Suprapubic skin (tissue), 4 donors: Measurements from ENCODE around the gene GIMAP7. TPM values are rescaled to one million over a fixed set of nuclear protein-coding genes. Genes with fewer than 3 reads are reported as not detected.

ENCODE experiments used
- DNase-seq, 2 donors: peaks; one replicate each; pipeline ENCODE4 v3.0.0-alpha.2; 2019; ENCODE audit warnings: low spot score in 2 of 2
- H3K27ac ChIP-seq: fragments of 200-600 bp; sonication (generic); one replicate; pipeline ENCODE4 v1.5.1; 2019
- H3K27me3 ChIP-seq: fragments of 200-600 bp; sonication (generic); one replicate; pipeline ENCODE4 v1.5.1; 2019
- H3K36me3 ChIP-seq: fragments of 200-600 bp; sonication (generic); one replicate; pipeline ENCODE4 v1.5.1; 2019
- H3K4me1 ChIP-seq: fragments of 200-600 bp; sonication (generic); one replicate; pipeline ENCODE4 v1.5.1; 2019
- H3K4me3 ChIP-seq: fragments of 200-600 bp; sonication (generic); one replicate; pipeline ENCODE4 v1.5.1; 2019; ENCODE audit warnings: mild to moderate bottlenecking
- H3K9me3 ChIP-seq: fragments of 200-600 bp; sonication (generic); one replicate; pipeline ENCODE4 v1.5.1; 2019
- CTCF ChIP-seq, 2 donors: fragments of 200-600 bp in 1 of 2; fragments of 450-650 bp in 1 of 2; sonication (generic) in 1 of 2; IDR thresholded peaks; one replicate each; pipeline ENCODE4 v1.5.1; 2016 to 2019; ENCODE audit warnings: antibody characterized with exemption in 2 of 2, mild to moderate bottlenecking in 1 of 2, moderate library complexity in 1 of 2
- EP300 ChIP-seq: sonication (generic); formaldehyde crosslinking; IDR thresholded peaks from one replicate; pipeline ENCODE4 v1.6.1; 2017; ENCODE audit warnings: antibody characterized with exemption
- POLR2A ChIP-seq, 2 donors: fragments of 450-650 bp; IDR thresholded peaks; one replicate each; pipeline ENCODE4 v1.6.1; 2017; ENCODE audit warnings: antibody characterized with exemption in 2 of 2, mild to moderate bottlenecking in 2 of 2, moderate library complexity in 2 of 2
- POLR2AphosphoS5 ChIP-seq, 3 donors: sonication (generic); formaldehyde crosslinking; IDR thresholded peaks; one replicate each; pipeline ENCODE4 v1.6.1; 2017; ENCODE audit warnings: antibody characterized with exemption in 3 of 3
- WGBS: methylation state at CpG from one replicate; pipeline ENCODE4 v1.1.5; 2018; 5-methylcytosine and 5-hydroxymethylcytosine counted together
- total RNA-seq, 4 donors: library from RNA; depleted of rRNA; stranded (reverse); fragments of >200 nt; gene quantifications; one replicate each; pipeline ENCODE4 v1.1.0, GENCODE V29; 2016

GIMAP7 gene
- total RNA-seq, 4 donors from 2014 or later: 1.4 to 10.8 (median 4.9) TPM

- DNase-seq: no peak
- H3K27ac ChIP-seq: no peak overlapping the region
Measured at GRCh38 chr7:150566572-150566971, 51.9 kb downstream of the GIMAP7 start.

GRCh38 chr7:150567169-150567568, 52.5 kb downstream of the GIMAP7 start, which contains the start of gene GIMAP4:
Gene GIMAP4, plus strand, starts transcription at chr7:150567390. Its CDS starts 2,512 bp downstream, at chr7:150569902.
- 64% methylated on average over 9 of the region's 9 CpGs for WGBS
- H3K9me3 ChIP-seq: no peaks in the 10 kb centered on the region
- H3K27me3 ChIP-seq: no peaks in the 10 kb centered on the region
- H3K36me3 ChIP-seq: peaks cover 3% of the 10 kb centered on the region
- H3K4me3 ChIP-seq: peak within 1 kb of the TSS; percentile 39
- peak within 1 kb of the TSS; percentile 22 for H3K27ac ChIP-seq
- no peak for DNase-seq
- no peak for TF ChIP-seq EP300
- no peak for TF ChIP-seq POLR2A (IDR thresholded peaks at IDR 0.05)
- no peak for TF ChIP-seq CTCF (IDR thresholded peaks at IDR 0.05)
- TF ChIP-seq POLR2AphosphoS5 (IDR thresholded peaks at IDR 0.05): no peak
- peaks cover 15% of the 10 kb centered on the region for H3K4me1 ChIP-seq

More at GRCh38 chr7:150566572-150566971, 51.9 kb downstream of the GIMAP7 start:
- WGBS: 90% methylated on average over 1 of the region's 1 CpG
- TF ChIP-seq EP300: no peak
- TF ChIP-seq POLR2A (IDR thresholded peaks at IDR 0.05): no peak
- no peak for TF ChIP-seq POLR2AphosphoS5 (IDR thresholded peaks at IDR 0.05)
- TF ChIP-seq CTCF (IDR thresholded peaks at IDR 0.05): no peak
- Histone ChIP-seq H3K4me3 (no peak overlapping the region), H3K27me3 (no peaks in the 10 kb centered on the region), H3K9me3 (no peaks in the 10 kb centered on the region), H3K4me1 (peaks cover 15% of the 10 kb centered on the region), H3K36me3 (no peaks in the 10 kb centered on the region)

GRCh38 chr7:150567871-150568301, 53.2 kb downstream of the GIMAP7 start:
- peaks cover 10% of the 10 kb centered on the region for H3K36me3 ChIP-seq
- DNase-seq: no peak
- H3K9me3 ChIP-seq: no peaks in the 10 kb centered on the region
- WGBS: 65% methylated on average over 3 of the region's 3 CpGs
- peak overlapping the region; percentile 39 for H3K4me3 ChIP-seq
- H3K27ac ChIP-seq: peak overlapping the region; percentile 22
- no peak for TF ChIP-seq POLR2A (IDR thresholded peaks at IDR 0.05)
- TF ChIP-seq POLR2AphosphoS5 (IDR thresholded peaks at IDR 0.05): no peak
- no peak for TF ChIP-seq CTCF (IDR thresholded peaks at IDR 0.05)
- no peak for TF ChIP-seq EP300
- peaks cover 15% of the 10 kb centered on the region for H3K4me1 ChIP-seq
- no peaks in the 10 kb centered on the region for H3K27me3 ChIP-seq

- 68% methylated on average over 2 of the region's 2 CpGs for WGBS
- Histone ChIP-seq H3K4me3 (peak overlapping the region; percentile 39), H3K9me3 (no peaks in the 10 kb centered on the region), H3K4me1 (peaks cover 15% of the 10 kb centered on the region), H3K27ac (no peak overlapping the region), H3K36me3 (peaks cover 13% of the 10 kb centered on the region), H3K27me3 (no peaks in the 10 kb centered on the region)
- no peak for DNase-seq
- no peak for TF ChIP-seq POLR2A (IDR thresholded peaks at IDR 0.05)
- TF ChIP-seq POLR2AphosphoS5 (IDR thresholded peaks at IDR 0.05): no peak
- no peak for TF ChIP-seq CTCF (IDR thresholded peaks at IDR 0.05)
- no peak for TF ChIP-seq EP300
Measured at GRCh38 chr7:150568714-150569113, 54.0 kb downstream of the GIMAP7 start.

- WGBS: 75% methylated on average over 7 of the region's 7 CpGs
- Histone ChIP-seq H3K4me3 (peak overlapping the region; percentile 39), H3K36me3 (peaks cover 13% of the 10 kb centered on the region), H3K27ac (no peak overlapping the region), H3K27me3 (no peaks in the 10 kb centered on the region), H3K9me3 (no peaks in the 10 kb centered on the region), H3K4me1 (peaks cover 11% of the 10 kb centered on the region)
- no peak for DNase-seq
- TF ChIP-seq POLR2AphosphoS5 (IDR thresholded peaks at IDR 0.05): no peak
- TF ChIP-seq EP300: no peak
- no peak for TF ChIP-seq CTCF (IDR thresholded peaks at IDR 0.05)
- TF ChIP-seq POLR2A (IDR thresholded peaks at IDR 0.05): no peak
Measured at GRCh38 chr7:150569245-150569955, 54.7 kb downstream of the GIMAP7 start.
